ENCODE data around the gene B3GALNT1.

GRCh38 chr3:161093895-161094294, 11.3 kb downstream of the B3GALNT1 start:
- TF ChIP-seq EP300 (IDR thresholded peaks at IDR 0.05) (no peak), CTCF (IDR thresholded peaks at IDR 0.05) (no peak), POLR2A (IDR thresholded peaks at IDR 0.05) (no peak), POLR2AphosphoS5 (IDR thresholded peaks at IDR 0.05) (no peak)

Data from gastroesophageal sphincter (tissue), 3 donors.